WERI-Rb-1 (cell line): Measurements from ENCODE around the gene DICER1.
A peak's percentile ranks its signal among the peaks of the same experiment; 100 is the strongest.

Experiments used
- DNase-seq: peaks from one replicate; pipeline ENCODE4 v3.0.0-alpha.2; 2020
- H3K27ac ChIP-seq: fragments of 250-450 bp; sonication (Bioruptor Pico); 2 replicates; pipeline ENCODE4 v1.5.1; 2020; ENCODE audit warnings: mild to moderate bottlenecking, moderate library complexity
- H3K27me3 ChIP-seq: fragments of 250-450 bp; sonication (Bioruptor Pico); 2 replicates; pipeline ENCODE4 v1.5.1; 2021; ENCODE audit warnings: mild to moderate bottlenecking, low read depth, moderate library complexity; ENCODE audit not compliant: insufficient read depth, severe bottlenecking
- H3K36me3 ChIP-seq: fragments of 250-450 bp; sonication (Bioruptor Pico); 2 replicates; pipeline ENCODE4 v1.5.1; 2020; ENCODE audit warnings: mild to moderate bottlenecking, moderate library complexity
- H3K4me3 ChIP-seq: 2 replicates; pipeline ENCODE4 v1.5.1; 2011; ENCODE audit warnings: low read depth, mild to moderate bottlenecking, control low read depth, low read length
- H3K9me3 ChIP-seq: fragments of 250-450 bp; sonication (Bioruptor Pico); 2 replicates; pipeline ENCODE4 v1.5.1; 2021; ENCODE audit warnings: mild to moderate bottlenecking, moderate library complexity; ENCODE audit not compliant: severe bottlenecking
- TF ChIP-seq, protein P1 (sequence below): IDR thresholded peaks from 2 replicates; pipeline ENCODE4 v1.5.1; 2011; ENCODE audit warnings: low read depth, mild to moderate bottlenecking, control low read depth, inconsistent platforms, low read length

Gene DICER1

DNA sequence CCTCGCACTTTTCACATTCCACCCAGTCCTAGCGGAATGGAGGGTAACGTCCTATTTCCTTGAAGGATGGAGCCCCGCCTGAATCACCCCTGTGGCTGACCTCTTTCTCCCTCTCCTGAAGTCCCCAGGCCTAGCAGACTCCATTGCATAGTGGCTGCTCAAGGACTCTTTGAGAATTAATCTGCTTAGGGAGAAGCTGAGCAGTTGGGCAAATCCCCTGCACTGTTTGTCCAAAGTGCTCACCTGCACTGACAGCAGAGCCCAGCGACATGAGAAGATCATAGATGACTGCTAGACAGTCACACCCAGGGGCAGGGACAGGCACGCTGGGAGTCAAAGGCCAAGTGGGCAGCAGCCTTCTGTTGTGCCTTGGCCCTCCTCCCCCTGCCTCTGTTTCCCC is 37.7 kb upstream of the DICER1 start:
- Histone ChIP-seq H3K27ac (peak overlapping the region; percentile 72), H3K9me3 (no peaks in the 10 kb centered on the region), H3K36me3 (peaks cover 4% of the 10 kb centered on the region), H3K4me3 (no peak overlapping the region), H3K27me3 (no peaks in the 10 kb centered on the region)
- peak; percentile 78 for DNase-seq
- TF ChIP-seq, protein P1, sequence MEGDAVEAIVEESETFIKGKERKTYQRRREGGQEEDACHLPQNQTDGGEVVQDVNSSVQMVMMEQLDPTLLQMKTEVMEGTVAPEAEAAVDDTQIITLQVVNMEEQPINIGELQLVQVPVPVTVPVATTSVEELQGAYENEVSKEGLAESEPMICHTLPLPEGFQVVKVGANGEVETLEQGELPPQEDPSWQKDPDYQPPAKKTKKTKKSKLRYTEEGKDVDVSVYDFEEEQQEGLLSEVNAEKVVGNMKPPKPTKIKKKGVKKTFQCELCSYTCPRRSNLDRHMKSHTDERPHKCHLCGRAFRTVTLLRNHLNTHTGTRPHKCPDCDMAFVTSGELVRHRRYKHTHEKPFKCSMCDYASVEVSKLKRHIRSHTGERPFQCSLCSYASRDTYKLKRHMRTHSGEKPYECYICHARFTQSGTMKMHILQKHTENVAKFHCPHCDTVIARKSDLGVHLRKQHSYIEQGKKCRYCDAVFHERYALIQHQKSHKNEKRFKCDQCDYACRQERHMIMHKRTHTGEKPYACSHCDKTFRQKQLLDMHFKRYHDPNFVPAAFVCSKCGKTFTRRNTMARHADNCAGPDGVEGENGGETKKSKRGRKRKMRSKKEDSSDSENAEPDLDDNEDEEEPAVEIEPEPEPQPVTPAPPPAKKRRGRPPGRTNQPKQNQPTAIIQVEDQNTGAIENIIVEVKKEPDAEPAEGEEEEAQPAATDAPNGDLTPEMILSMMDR, result no peak

DNA sequence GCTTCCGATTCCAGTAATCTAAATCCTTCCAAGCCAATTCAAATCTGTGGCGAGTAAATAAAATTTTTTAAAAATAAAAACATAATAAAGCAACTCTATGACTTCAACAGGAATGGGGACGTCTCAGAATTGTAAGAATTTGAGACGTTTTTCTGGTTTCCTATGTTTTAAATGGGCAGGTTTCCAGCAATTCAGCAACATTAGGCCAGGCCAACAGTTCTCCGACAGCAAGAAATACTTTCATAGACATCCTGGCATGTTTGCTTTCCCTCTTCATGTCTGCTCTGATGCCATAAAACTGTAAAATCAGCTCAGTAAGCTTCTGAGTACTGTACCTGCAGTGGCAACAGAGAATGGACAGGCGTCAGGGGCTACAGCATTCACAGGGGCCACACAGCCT is 35.8 kb upstream of the DICER1 start:
- no peak for DNase-seq
- no peaks in the 10 kb centered on the region for H3K9me3 ChIP-seq
- TF ChIP-seq, protein P1, result no peak
- peaks cover 4% of the 10 kb centered on the region for H3K36me3 ChIP-seq
- H3K27me3 ChIP-seq, result no peaks in the 10 kb centered on the region
- peak overlapping the region; percentile 23 for H3K27ac ChIP-seq
- H3K4me3 ChIP-seq, result no peak overlapping the region

DNA sequence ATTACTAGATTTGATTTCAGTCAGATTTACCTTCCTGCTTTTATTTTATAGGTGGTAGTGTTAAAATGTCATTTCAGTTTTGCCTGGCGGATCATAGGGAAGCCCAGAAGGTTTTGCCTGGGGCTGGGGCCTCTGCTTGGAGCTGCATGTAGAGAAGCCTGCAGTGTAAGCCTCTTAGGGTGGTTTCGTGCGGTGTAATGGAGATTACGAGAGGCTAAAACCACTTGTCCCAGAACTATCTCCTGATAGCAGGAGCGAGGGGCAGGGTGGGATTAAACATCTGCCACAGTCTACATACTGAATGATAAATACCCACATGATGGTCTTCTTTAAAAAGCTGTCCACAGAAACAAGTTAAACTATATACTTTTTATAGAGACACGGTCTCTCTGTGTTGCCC is 35.0 kb upstream of the DICER1 start:
- DNase-seq, result peak; percentile 91
- Histone ChIP-seq H3K27me3 (no peaks in the 10 kb centered on the region), H3K4me3 (no peak overlapping the region), H3K36me3 (peaks cover 4% of the 10 kb centered on the region), H3K27ac (peak overlapping the region; percentile 31), H3K9me3 (no peaks in the 10 kb centered on the region)
- TF ChIP-seq, protein P1, result no peak

DNA sequence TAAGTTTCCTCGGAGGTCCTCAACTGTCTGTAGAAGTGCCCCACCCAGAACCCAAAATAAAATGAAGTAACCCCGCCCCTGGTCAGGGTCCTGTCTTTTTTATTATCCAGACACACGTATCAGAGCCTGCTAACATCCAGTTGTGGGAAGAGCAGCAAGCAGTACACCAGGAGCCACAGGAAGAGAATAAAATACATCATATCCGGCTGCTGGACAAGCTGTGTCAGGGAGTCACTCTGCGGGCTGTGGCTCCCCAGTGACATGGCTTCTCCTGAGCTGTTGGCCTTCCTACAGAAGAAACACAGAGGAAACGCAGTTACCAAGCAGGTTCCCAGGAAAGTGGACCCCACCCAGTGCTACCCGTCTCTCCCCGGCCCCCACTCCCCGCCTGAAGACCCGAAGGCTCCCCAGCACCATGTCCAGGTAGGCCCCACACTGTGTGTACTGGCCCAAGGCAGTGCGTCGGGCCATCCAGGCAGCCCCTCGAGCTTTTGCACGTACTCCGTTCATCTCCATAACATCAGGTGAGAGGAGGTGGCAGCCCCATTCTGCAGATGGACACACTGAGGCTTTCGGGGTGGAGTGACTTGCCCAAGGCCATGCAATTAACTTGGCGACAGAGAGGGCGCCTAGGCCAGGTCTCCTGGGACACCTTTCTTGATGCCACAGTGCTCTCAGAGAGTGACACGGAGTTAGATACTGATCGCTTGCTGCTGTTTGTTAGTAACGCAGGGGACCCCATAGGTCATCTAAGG is 34.3 kb upstream of the DICER1 start:
- Histone ChIP-seq H3K27ac (peak overlapping the region; percentile 31; the same call in 1 of the 2 replicates), H3K4me3 (no peak overlapping the region), H3K36me3 (peaks cover 4% of the 10 kb centered on the region), H3K9me3 (no peaks in the 10 kb centered on the region), H3K27me3 (no peaks in the 10 kb centered on the region)
- TF ChIP-seq, protein P1, result no peak
- DNase-seq, result no peak

DNA sequence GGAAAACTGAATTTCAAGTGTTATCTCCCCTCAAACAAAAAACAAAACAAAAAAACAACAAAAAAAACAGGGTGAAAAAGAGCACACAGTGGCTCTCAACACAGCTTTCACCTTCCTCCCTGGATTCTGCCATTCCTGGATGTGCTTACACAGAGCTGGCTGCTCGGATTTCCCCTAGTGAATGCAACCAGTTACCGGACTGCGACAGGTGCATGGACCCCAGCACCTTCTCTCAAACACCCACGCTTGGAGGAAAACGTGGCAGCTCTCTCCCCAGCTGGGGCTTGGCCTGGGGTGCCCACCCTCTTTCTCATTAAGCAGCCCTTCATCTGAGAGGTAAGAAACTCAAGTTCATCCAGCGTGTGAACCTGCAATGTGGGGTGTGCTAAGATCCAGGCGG is 33.5 kb upstream of the DICER1 start:
- H3K27me3 ChIP-seq, result no peaks in the 10 kb centered on the region
- no peak for DNase-seq
- no peak overlapping the region for H3K4me3 ChIP-seq
- H3K36me3 ChIP-seq, result peaks cover 4% of the 10 kb centered on the region
- H3K27ac ChIP-seq, result no peak overlapping the region; the same call in 1 of the 2 replicates
- TF ChIP-seq, protein P1, result no peak
- no peaks in the 10 kb centered on the region for H3K9me3 ChIP-seq
